Activated naive CD4-positive, alpha-beta T cell (primary cell): Measurements from ENCODE around the gene CCDC121.

Source experiments
- DNase-seq, 4 experiments: peaks; one replicate each; lab custom pipeline; 2025; lab: John Stamatoyannopoulos, UW

Gene CCDC121

GRCh38 chr2:27582129-27582694 lies 46.6 kb downstream of the CCDC121 start:
- no peak for DNase-seq

- no peak for DNase-seq
Observed at GRCh38 chr2:27581417-27582128, 47.2 kb downstream of the CCDC121 start.
